GM10847 (cell line): Measurements from ENCODE around the gene SEMA5A.

Experiments used
- POLR2A ChIP-seq: IDR thresholded peaks from 2 replicates; pipeline ENCODE4 v1.6.1; 2011; ENCODE audit not compliant: insufficient read length; ENCODE audit errors: extremely low read depth

Gene SEMA5A

DNA sequence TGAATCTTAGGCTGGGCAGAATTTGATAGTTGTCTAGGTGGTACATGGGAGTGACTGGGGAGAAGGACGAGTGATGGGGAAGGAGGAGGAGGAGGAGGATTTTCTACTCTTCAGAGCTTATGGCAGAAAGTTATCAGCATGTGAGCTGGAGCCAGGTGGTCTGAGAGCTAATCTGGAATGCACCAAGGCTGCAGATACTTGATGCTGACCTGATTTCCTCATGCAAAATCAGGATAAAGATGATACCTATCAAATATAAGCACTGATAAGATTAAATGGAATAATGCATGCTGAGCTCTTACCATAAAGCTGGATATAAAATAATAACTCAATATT, 250.4 kb downstream of the SEMA5A start:
- no peak for TF ChIP-seq POLR2A

GRCh38 chr5:9294793-9295465, 250.9 kb downstream of the SEMA5A start:
- TF ChIP-seq POLR2A = no peak

- no peak for TF ChIP-seq POLR2A
Observed at GRCh38 chr5:9288234-9288633, 257.6 kb downstream of the SEMA5A start.

DNA sequence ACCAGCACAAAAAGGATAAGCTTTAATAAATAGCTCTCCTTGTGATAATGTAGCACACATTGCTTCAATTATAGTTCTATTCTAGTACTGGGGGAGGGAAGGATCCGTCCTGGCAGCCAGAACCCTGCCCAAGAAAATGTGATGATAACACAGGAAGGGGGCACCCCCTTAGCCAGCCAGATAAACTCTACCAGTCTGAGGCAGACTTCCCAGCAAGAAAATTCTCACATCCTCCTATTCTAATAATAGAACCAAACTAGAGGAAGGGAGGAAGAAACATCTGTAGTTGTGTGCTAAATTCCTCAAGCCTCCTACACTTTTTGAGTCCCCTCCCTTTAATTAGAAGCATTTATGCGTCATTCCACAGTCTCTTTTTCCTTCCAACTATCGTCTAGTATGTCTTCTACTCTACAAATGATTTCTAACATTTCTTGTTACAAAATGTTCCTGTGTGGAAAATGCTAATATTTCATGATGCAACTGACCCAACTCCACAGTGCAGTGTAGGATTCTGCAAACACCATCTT, 261.0 kb downstream of the SEMA5A start:
- no peak for TF ChIP-seq POLR2A

- no peak for TF ChIP-seq POLR2A
Observed at GRCh38 chr5:9284272-9284671, 261.6 kb downstream of the SEMA5A start.

GRCh38 chr5:9283473-9283872, 262.4 kb downstream of the SEMA5A start:
- TF ChIP-seq POLR2A = no peak

- no peak for TF ChIP-seq POLR2A
Observed at GRCh38 chr5:9283021-9283420, 262.9 kb downstream of the SEMA5A start.

GRCh38 chr5:9282211-9282610, 263.7 kb downstream of the SEMA5A start:
- no peak for TF ChIP-seq POLR2A

GRCh38 chr5:9279774-9280173, 266.1 kb downstream of the SEMA5A start:
- no peak for TF ChIP-seq POLR2A

GRCh38 chr5:9278921-9279603, 266.8 kb downstream of the SEMA5A start:
- no peak for TF ChIP-seq POLR2A

DNA sequence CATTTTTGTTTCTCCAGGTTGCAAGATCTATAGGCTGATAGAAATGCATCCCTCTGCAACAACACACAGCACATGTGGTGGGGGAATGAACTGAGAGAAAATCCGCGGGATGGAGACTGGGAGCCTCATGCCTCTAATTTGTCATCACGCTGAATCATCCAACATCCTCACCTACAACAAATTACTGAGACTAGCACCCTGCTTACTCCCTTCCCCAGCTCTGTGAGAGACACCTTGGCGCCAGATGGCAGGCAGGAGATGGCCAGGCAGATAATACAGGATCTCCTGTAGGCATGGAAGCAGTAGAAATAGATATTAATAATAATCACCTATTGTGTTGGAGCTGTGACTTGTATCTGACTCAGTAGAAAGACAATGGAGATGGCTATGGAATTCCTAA, 276.9 kb downstream of the SEMA5A start:
- TF ChIP-seq POLR2A = no peak

DNA sequence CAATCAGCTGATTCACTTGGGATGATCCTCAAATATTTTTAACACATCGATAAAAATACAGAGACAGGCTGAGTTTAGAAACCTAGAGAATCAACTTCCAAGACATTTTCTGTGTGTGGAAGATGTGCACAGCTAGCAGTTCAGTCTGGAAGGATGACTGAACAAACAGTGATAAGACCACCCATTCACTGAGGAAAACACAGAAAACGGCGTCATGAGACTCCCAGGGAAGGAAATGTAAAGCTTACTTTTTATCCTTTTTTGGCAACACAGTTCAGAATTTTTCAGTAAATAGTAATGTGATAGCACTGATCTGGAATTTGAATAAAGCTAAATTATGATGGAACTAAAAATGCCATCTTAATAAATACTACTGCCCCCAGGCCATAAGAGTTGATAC, 277.6 kb downstream of the SEMA5A start:
- TF ChIP-seq POLR2A = no peak

- TF ChIP-seq POLR2A = no peak
Observed at GRCh38 chr5:9265441-9266287, 280.2 kb downstream of the SEMA5A start.

DNA sequence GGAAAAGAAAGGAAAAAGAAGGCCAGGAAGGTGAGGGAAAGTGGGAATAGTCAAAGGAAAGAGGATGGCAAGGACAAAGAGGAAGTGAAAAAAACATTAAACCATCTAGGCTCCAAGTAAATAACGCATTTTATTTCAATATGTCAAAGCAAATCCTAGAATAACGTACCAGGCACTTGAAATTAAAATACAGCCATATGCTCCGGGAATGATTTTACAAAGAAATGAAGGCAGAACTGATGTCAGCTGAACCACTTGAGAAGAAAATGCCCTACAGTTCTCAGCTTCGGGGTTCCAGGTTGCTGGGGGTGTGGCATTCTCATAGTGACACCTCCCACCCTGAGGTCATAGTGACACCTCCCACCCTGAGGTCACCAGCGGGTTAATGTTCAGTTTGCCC, 281.6 kb downstream of the SEMA5A start:
- TF ChIP-seq POLR2A = no peak

DNA sequence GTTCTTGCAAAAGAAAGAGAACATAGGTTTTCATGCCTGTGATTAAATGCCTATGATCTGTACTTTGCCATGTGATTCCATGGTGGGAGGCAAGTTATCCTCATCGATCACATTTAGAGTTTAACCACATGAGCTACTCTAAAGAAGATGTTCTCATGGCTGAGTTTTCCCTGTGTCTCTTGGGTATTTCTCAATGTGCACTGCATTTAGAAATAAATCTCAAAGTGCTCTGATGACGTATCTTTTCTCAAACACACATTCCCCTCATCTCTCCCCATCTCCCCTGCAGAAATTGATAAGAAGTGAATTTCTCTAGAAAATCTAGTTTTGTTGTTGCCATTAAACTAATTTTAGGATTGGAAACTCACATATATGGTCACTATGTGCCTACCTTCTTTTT, 282.2 kb downstream of the SEMA5A start:
- no peak for TF ChIP-seq POLR2A
